GM19372 (cell line): ENCODE results near the gene PTGER4.
A peak's percentile ranks its signal among the peaks of the same experiment; 100 is the strongest.
"Not testable (repeated sequence)": the region's sequence is repeated elsewhere in the genome, so short reads cannot be mapped to it uniquely, and the experiment has no call there.

Source experiments
- ATAC-seq: cut with Tn5 transposase; IDR thresholded peaks from one replicate; pipeline ENCODE4 v1.9.1; 2021; ENCODE audit warnings: mild to moderate bottlenecking, low read depth, moderate library complexity; ENCODE audit not compliant: unreplicated experiment

Gene PTGER4

GRCh38 chr5:40679913-40680681, at the start of gene PTGER4:
Gene PTGER4, plus strand, starts transcription at chr5:40679915. Its CDS starts 1,079 bp downstream, at chr5:40680994.
- ATAC-seq: peak; percentile 25

- no peak for ATAC-seq
Observed at GRCh38 chr5:40630126-40630525, 49.6 kb upstream of the PTGER4 start.

- no peak for ATAC-seq
Observed at GRCh38 chr5:40631236-40631635, 48.5 kb upstream of the PTGER4 start.

GRCh38 chr5:40634154-40634553, 45.6 kb upstream of the PTGER4 start:
- no peak for ATAC-seq

GRCh38 chr5:40634593-40634992, 45.1 kb upstream of the PTGER4 start:
- ATAC-seq: no peak

GRCh38 chr5:40639531-40639930, 40.2 kb upstream of the PTGER4 start:
- not testable (repeated sequence) for ATAC-seq

- ATAC-seq: no peak
Observed at GRCh38 chr5:40646266-40646665, 33.4 kb upstream of the PTGER4 start.

GRCh38 chr5:40648150-40648549, 31.6 kb upstream of the PTGER4 start:
- ATAC-seq: no peak

GRCh38 chr5:40649463-40650030, 30.2 kb upstream of the PTGER4 start:
- ATAC-seq: no peak

GRCh38 chr5:40651201-40651600, 28.5 kb upstream of the PTGER4 start:
- no peak for ATAC-seq

GRCh38 chr5:40652441-40653220, 27.1 kb upstream of the PTGER4 start:
- ATAC-seq: no peak

GRCh38 chr5:40653221-40654022, 26.3 kb upstream of the PTGER4 start:
- ATAC-seq: no peak

GRCh38 chr5:40654377-40654991, 25.2 kb upstream of the PTGER4 start:
- ATAC-seq: no peak

GRCh38 chr5:40655138-40655537, 24.6 kb upstream of the PTGER4 start:
- ATAC-seq: no peak

- not testable (repeated sequence) for ATAC-seq
Observed at GRCh38 chr5:40656091-40656490, 23.6 kb upstream of the PTGER4 start.

- ATAC-seq: no peak
Observed at GRCh38 chr5:40656766-40657165, 22.9 kb upstream of the PTGER4 start.

- ATAC-seq: no peak
Observed at GRCh38 chr5:40660751-40661150, 19.0 kb upstream of the PTGER4 start.

GRCh38 chr5:40665635-40666298, 13.9 kb upstream of the PTGER4 start:
- no peak for ATAC-seq

- no peak for ATAC-seq
Observed at GRCh38 chr5:40666657-40667056, 13.1 kb upstream of the PTGER4 start.
